ENCODE data around the gene MINAR1. TPM values are rescaled to one million over a fixed set of nuclear protein-coding genes. Genes with fewer than 3 reads are reported as not detected.

The MINAR1 gene
- total and polyA plus RNA-seq, 2 of the 13 experiments (the other 11 are each of a cell fraction or from before 2014, with no cell fraction given) = 0.15 to 0.16 TPM

GRCh38 chr15:79436037-79436780 is 4.1 kb downstream of the MINAR1 start:
- Histone ChIP-seq H3K9me3 (ENCODE audit: low read length) (no peaks in the 10 kb centered on the region), H3K36me3 (replicated peaks in 1 of 2; ENCODE audit: control insufficient read depth in 1 of 2, insufficient read depth in 2 of 2, low read length in 2 of 2) (no peaks in the 10 kb centered on the region), H3K4me1 (ENCODE audit: insufficient read depth, low read length) (0 out of 2 replicates have a peak, but pooled peaks cover 4% of the 10 kb centered on the region), H3K79me2 (ENCODE audit: insufficient read depth, low read length) (no peaks in the 10 kb centered on the region), H3K9ac (ENCODE audit: insufficient read depth, low read depth, low read length) (no peak overlapping the region), H3K27me3 (ENCODE audit: control insufficient read depth in 1 of 2, insufficient read depth in 2 of 2, low read length in 2 of 2) (peaks cover 4 to 40% of the 10 kb centered on the region in 2 experiments; a peak in 4 of 5 replicates), H2AFZ (ENCODE audit: low read length) (no peak overlapping the region), H4K20me1 (ENCODE audit: insufficient read depth, low read length) (no peaks in the 10 kb centered on the region), H3K4me3 (replicated peaks in 1 of 3; ENCODE audit: insufficient read depth in 1 of 3, low read depth in 2 of 3, low read length in 3 of 3) (no peak overlapping the region), H3K4me2 (ENCODE audit: low read depth, low read length) (no peak overlapping the region), H3K27ac (ENCODE audit: extremely low read length, insufficient read depth, low read length) (no peak overlapping the region)
- WGBS (ENCODE audit: low lambda C conversion rate) = 22% methylated on average over 8 of the region's 8 CpGs
- TF ChIP-seq THAP9 (CRISPR knock-in tag; IDR thresholded peaks at IDR 0.05; ENCODE audit: borderline replicate concordance) (no peak), KDM1A (CRISPR knock-in tag; IDR thresholded peaks at IDR 0.05) (no peak), ZNF710 (CRISPR knock-in tag; IDR thresholded peaks at IDR 0.05; ENCODE audit: borderline replicate concordance) (no peak), YEATS4 (CRISPR knock-in tag; IDR thresholded peaks at IDR 0.05; ENCODE audit: borderline replicate concordance) (no peak), ETV5 (CRISPR knock-in tag; IDR thresholded peaks at IDR 0.05; ENCODE audit: borderline replicate concordance) (no peak)
- DNase-seq (ENCODE audit: low spot score) (no peak), ATAC-seq (no peak), FAIRE-seq (no peak)
- no TSS peak for BruUV-seq (replicated peaks)
- in situ Hi-C loops (cut with HindIII; ENCODE audit: extremely low pct_ligation_motif_present, low pct_unique_long_range_greater_than_20kb) (no loop called here), intact Hi-C loops (cut with micrococcal nuclease; ENCODE audit: unreplicated experiment) (no loop called here)
- ChIA-PET CTCF (ENCODE audit: low intra/inter-chr PET ratio, low total read pairs) (no interaction called here), POLR2A (no interaction called here)
